Natural killer cell (primary cell): ENCODE data around the gene ADRM1. TPM values are rescaled to one million over a fixed set of nuclear protein-coding genes. Genes with fewer than 3 reads are reported as not detected.

Experiments
- ATAC-seq, 3 donors: fragments of 150-1000 bp in 2 of 3; fragments of 200-7000 bp in 1 of 3; cut with Tn5 transposase; 1 replicate in 1 of 3; 2 replicates in 2 of 3; pipeline ENCODE4 v1.10.0; 2021; ENCODE audit warnings: mild to moderate bottlenecking in 2 of 3, moderate library complexity in 2 of 3
- DNase-seq, 2 donors: peaks; one replicate each; pipeline versions ENCODE4 v3.0.0 to v3.0.0-alpha.2; 2013 to 2021; ENCODE audit warnings: mixed read lengths in 1 of 2
- H3K27ac ChIP-seq: one replicate; pipeline ENCODE4 v1.5.1; 2013; ENCODE audit warnings: mild to moderate bottlenecking, low read length
- H3K27me3 ChIP-seq: one replicate; pipeline ENCODE4 v1.6.1; 2013; ENCODE audit warnings: low read length; ENCODE audit not compliant: control insufficient read depth, insufficient read depth
- H3K36me3 ChIP-seq: one replicate; pipeline ENCODE4 v1.6.1; 2013; ENCODE audit warnings: low read length; ENCODE audit not compliant: control insufficient read depth, insufficient read depth
- H3K4me1 ChIP-seq: one replicate; pipeline ENCODE4 v1.6.1; 2013; ENCODE audit warnings: low read length; ENCODE audit not compliant: control insufficient read depth, insufficient read depth
- H3K4me3 ChIP-seq: one replicate; pipeline ENCODE4 v1.5.1; 2013; ENCODE audit warnings: low read length
- H3K9me3 ChIP-seq: one replicate; pipeline ENCODE4 v1.6.1; 2013; ENCODE audit warnings: low read length; ENCODE audit not compliant: control insufficient read depth, insufficient read depth
- H3K27ac Mint-ChIP-seq, 2 donors: one replicate each; pipeline ENCODE4 v1.8.0; 2022; ENCODE audit warnings: mild to moderate bottlenecking in 2 of 2, mixed read lengths in 2 of 2, moderate library complexity in 1 of 2
- H3K27me3 Mint-ChIP-seq, 2 donors: one replicate each; pipeline ENCODE4 v1.8.0; 2022; ENCODE audit warnings: low read depth in 2 of 2, mixed read lengths in 2 of 2
- H3K36me3 Mint-ChIP-seq: one replicate; pipeline ENCODE4 v1.8.0; 2022; ENCODE audit warnings: mixed read lengths
- H3K4me1 Mint-ChIP-seq, 2 donors: one replicate each; pipeline ENCODE4 v1.8.0; 2022; ENCODE audit warnings: mixed read lengths in 2 of 2
- H3K4me3 Mint-ChIP-seq: one replicate; pipeline ENCODE4 v1.8.0; 2022; ENCODE audit warnings: mild to moderate bottlenecking, moderate library complexity, mixed read lengths
- H3K9me3 Mint-ChIP-seq, 2 donors: one replicate each; pipeline ENCODE4 v1.8.0; 2022; ENCODE audit warnings: mixed read lengths in 2 of 2
- WGBS: methylation state at CpG from one replicate; pipeline ENCODE4 v1.1.7; 2013; ENCODE audit warnings: missing lambda C conversion rate; ENCODE audit not compliant: insufficient coverage; 5-methylcytosine and 5-hydroxymethylcytosine counted together
- intact Hi-C: fragments of 100-400 bp; cut with micrococcal nuclease; formaldehyde crosslinking; loops from one replicate; pipeline ENCODE4 v1.14.2; 2022
- total RNA-seq, 4 donors: library from RNA; stranded (reverse); fragments of 120-200 nt in 1 of 4; gene quantifications; one replicate each; pipeline versions ENCODE4 v1.2.3 to v1.2.4, GENCODE V29; 2013 to 2022
- TF ChIP-seq, protein P1 (sequence below): fragments of 200-600 bp; IDR thresholded peaks from one replicate; pipeline ENCODE4 v1.8.0; 2022; ENCODE audit warnings: antibody characterized with exemption

ADRM1 gene
- total RNA-seq, 3 donors from 2014 or later (not counting 1 experiment from before 2014, with no cell fraction given) = 81.4 to 88.4 (median 84.6) TPM

DNA sequence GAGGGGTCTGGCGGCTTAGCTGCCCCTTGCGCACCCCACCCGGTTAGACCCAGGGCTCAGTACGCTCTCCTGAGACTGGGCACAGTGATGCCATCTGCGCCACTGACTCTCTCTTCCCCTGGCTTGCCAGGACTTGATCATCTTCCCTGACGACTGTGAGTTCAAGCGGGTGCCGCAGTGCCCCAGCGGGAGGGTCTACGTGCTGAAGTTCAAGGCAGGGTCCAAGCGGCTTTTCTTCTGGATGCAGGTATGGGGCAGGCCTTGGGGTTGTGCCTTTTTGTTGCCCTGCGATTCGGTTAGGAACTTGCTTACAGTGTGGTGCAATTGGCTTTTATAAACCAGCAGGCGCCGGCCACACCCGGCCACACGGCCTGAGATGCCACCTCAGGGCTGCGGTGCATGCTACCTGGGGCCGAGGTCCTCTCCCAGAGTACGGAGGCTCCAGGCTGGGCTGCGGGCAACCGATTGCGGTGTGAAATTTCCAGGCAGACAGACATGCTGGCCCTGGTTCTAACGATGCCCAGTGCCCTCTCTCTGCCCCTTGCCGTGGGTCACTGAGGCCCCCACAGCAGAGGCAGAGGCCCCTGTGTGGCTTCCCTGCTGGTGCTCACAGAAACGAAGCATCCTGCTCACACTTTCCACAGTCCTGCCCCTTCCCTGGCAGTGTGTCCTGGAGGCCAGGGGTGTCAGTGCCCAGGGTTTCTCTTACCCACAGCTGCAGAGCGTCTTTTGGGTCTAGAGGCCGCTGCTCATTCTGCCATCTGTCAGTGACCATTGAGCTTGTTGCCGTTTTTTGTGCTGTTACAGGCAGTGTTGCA is 1.7 kb downstream of the ADRM1 start:
- H3K27me3 Mint-ChIP-seq = no peaks in the 10 kb centered on the region
- no peaks in the 10 kb centered on the region for H3K36me3 Mint-ChIP-seq
- Histone ChIP-seq H3K27ac (no peak overlapping the region), H3K9me3 (no peaks in the 10 kb centered on the region), H3K27me3 (no peaks in the 10 kb centered on the region), H3K4me1 (peaks cover 34% of the 10 kb centered on the region), H3K4me3 (no peak overlapping the region), H3K36me3 (peaks cover 41% of the 10 kb centered on the region)
- TF ChIP-seq, protein P1, sequence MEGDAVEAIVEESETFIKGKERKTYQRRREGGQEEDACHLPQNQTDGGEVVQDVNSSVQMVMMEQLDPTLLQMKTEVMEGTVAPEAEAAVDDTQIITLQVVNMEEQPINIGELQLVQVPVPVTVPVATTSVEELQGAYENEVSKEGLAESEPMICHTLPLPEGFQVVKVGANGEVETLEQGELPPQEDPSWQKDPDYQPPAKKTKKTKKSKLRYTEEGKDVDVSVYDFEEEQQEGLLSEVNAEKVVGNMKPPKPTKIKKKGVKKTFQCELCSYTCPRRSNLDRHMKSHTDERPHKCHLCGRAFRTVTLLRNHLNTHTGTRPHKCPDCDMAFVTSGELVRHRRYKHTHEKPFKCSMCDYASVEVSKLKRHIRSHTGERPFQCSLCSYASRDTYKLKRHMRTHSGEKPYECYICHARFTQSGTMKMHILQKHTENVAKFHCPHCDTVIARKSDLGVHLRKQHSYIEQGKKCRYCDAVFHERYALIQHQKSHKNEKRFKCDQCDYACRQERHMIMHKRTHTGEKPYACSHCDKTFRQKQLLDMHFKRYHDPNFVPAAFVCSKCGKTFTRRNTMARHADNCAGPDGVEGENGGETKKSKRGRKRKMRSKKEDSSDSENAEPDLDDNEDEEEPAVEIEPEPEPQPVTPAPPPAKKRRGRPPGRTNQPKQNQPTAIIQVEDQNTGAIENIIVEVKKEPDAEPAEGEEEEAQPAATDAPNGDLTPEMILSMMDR = no peak
- 86% methylated on average over 29 of the region's 29 CpGs for WGBS
- peaks cover 28 to 43% of the 10 kb centered on the region in 2 donors for H3K4me1 Mint-ChIP-seq
- peak overlapping the region; percentile 89 for H3K4me3 Mint-ChIP-seq
- peak overlapping the region; percentile 74 to 99 for H3K27ac Mint-ChIP-seq
- DNase-seq (no peak), ATAC-seq (no peak)
- intact Hi-C loops = loop anchor here (5.0 kb wide), 2 partner anchors 67 to 488 kb away; partner anchors contain the start of gene OSBPL2
- H3K9me3 Mint-ChIP-seq = no peaks in the 10 kb centered on the region

DNA sequence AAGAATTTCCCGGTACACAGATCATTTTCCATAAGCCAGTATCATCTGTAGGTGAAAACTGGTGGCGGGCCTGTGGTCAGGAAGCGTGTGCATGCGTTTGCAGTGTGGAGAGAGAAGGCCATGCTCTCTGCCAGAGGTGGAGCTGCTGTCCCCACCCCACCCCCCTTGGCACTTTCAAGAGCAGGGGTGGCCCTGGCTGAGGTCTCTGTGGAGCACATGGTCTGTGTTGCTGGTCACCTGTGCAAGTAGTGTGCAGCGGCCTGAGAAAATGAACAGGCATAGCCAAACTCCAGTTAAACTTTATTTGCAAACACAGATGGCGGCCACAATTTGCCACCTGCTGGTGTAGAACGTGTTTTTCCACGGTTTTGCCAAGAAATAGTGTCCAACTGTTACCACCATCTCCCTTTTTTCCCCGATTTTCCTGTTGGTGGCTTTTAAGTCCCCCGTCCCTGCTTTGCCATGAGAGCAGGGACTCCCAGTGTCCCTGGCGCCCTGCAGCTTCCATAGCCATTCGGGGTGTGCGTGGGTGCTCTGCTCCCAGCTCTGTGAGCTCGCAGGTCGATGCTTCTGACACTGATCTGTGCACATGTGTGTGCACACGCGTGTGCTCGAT is 2.5 kb downstream of the ADRM1 start:
- H3K9me3 ChIP-seq = no peaks in the 10 kb centered on the region
- H3K27ac ChIP-seq = no peak overlapping the region
- WGBS = 86% methylated on average over 18 of the region's 18 CpGs
- no peak overlapping the region for H3K4me3 ChIP-seq
- H3K4me1 ChIP-seq = peaks cover 34% of the 10 kb centered on the region
- Mint-ChIP-seq H3K27me3 (no peaks in the 10 kb centered on the region), H3K9me3 (no peaks in the 10 kb centered on the region), H3K36me3 (no peaks in the 10 kb centered on the region), H3K27ac (peak overlapping the region; percentile 63 to 74), H3K4me3 (peak overlapping the region; percentile 89), H3K4me1 (peaks cover 28 to 43% of the 10 kb centered on the region in 2 donors)
- no peak for DNase-seq
- no peaks in the 10 kb centered on the region for H3K27me3 ChIP-seq
- TF ChIP-seq, protein P1 = no peak
- peaks cover 41% of the 10 kb centered on the region for H3K36me3 ChIP-seq
- intact Hi-C loops = no loop called here
- ATAC-seq = no peak

DNA sequence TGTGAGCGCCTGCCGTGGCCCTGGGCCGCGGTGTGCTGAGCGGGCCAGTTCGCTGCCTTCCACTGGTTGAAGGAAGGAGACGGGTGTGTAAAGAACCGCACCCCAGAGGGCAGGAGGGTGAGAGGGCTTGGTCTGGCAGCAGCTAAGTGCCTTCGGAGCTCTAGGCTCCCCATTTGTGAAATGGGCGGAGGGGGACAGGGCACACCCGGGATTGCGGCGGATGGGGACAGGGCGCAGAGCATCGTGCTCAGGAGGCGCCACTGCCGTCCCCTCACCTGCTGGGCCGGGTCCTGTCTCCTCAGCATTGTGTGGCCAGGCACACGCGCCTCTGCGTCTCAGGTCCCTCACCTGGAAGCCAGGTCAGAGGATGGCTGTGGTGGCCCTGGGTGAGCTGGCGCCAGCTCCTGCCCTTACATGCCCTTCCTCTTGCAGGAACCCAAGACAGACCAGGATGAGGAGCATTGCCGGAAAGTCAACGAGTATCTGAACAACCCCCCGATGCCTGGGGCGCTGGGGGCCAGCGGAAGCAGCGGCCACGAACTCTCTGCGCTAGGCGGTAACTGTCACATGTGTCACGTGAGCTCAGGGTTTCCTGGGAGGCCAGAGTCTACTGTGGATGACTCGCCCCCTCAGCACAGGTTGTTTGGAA is 3.1 kb downstream of the ADRM1 start:
- intact Hi-C loops = no loop called here
- no peaks in the 10 kb centered on the region for H3K36me3 Mint-ChIP-seq
- Histone ChIP-seq H3K27ac (no peak overlapping the region), H3K9me3 (no peaks in the 10 kb centered on the region), H3K36me3 (peaks cover 41% of the 10 kb centered on the region), H3K4me1 (peaks cover 34% of the 10 kb centered on the region), H3K27me3 (no peaks in the 10 kb centered on the region), H3K4me3 (no peak overlapping the region)
- no peak for ATAC-seq
- 93% methylated on average over 33 of the region's 33 CpGs for WGBS
- peaks cover 28 to 43% of the 10 kb centered on the region in 2 donors for H3K4me1 Mint-ChIP-seq
- H3K27ac Mint-ChIP-seq = peak overlapping the region; percentile 58 to 63
- H3K9me3 Mint-ChIP-seq = no peaks in the 10 kb centered on the region
- DNase-seq = no peak
- TF ChIP-seq, protein P1 = no peak
- H3K27me3 Mint-ChIP-seq = no peaks in the 10 kb centered on the region
- H3K4me3 Mint-ChIP-seq = peak overlapping the region; percentile 63
